ENCODE results near the gene ALK.

DNA sequence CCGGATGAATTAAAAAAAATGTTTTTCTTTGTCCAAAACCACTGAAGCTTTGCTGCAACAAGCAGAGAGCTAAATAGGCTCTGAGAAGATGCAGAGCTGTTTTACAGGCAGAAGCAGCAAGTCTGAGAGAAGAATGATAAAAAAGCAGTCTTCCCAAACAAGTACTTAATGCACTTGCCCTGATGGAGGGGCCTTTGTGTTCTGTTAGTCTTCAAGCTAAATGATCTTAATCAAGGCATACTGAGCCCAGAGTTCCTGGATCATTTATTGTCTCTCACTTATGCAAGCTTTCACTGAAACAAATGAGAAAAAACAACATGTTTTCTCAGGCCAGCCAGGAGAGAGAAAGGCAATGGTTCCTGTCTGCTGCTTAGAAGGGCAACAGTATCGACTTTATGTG, 653.7 kb downstream of the ALK start:
- TF ChIP-seq, protein P1, sequence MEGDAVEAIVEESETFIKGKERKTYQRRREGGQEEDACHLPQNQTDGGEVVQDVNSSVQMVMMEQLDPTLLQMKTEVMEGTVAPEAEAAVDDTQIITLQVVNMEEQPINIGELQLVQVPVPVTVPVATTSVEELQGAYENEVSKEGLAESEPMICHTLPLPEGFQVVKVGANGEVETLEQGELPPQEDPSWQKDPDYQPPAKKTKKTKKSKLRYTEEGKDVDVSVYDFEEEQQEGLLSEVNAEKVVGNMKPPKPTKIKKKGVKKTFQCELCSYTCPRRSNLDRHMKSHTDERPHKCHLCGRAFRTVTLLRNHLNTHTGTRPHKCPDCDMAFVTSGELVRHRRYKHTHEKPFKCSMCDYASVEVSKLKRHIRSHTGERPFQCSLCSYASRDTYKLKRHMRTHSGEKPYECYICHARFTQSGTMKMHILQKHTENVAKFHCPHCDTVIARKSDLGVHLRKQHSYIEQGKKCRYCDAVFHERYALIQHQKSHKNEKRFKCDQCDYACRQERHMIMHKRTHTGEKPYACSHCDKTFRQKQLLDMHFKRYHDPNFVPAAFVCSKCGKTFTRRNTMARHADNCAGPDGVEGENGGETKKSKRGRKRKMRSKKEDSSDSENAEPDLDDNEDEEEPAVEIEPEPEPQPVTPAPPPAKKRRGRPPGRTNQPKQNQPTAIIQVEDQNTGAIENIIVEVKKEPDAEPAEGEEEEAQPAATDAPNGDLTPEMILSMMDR (IDR thresholded peaks at IDR 0.05): no peak
- TF ChIP-seq POLR2A (IDR thresholded peaks at IDR 0.05): no peak
- TF ChIP-seq POLR2AphosphoS5 (IDR thresholded peaks at IDR 0.05): no peak
- no peak for TF ChIP-seq EP300 (IDR thresholded peaks at IDR 0.05)

Measured in sigmoid colon (tissue), 4 donors.